NCI-H2227 (cell line): Measurements from ENCODE around the gene CASD1.

ENCODE experiments used
- DNase-seq: peaks from one replicate; lab custom pipeline; 2025; ENCODE audit not compliant: unreplicated experiment; lab: John Stamatoyannopoulos, UW

The CASD1 gene

GRCh38 chr7:94579470-94579869 lies 69.9 kb downstream of the CASD1 start:
- no peak for DNase-seq

- no peak for DNase-seq
Observed at GRCh38 chr7:94580601-94581000, 71.0 kb downstream of the CASD1 start.

GRCh38 chr7:94584113-94584512 lies 74.5 kb downstream of the CASD1 start:
- DNase-seq = no peak

GRCh38 chr7:94588075-94588474 lies 78.5 kb downstream of the CASD1 start:
- no peak for DNase-seq

- no peak for DNase-seq
Observed at GRCh38 chr7:94590526-94591162, 81.0 kb downstream of the CASD1 start.

GRCh38 chr7:94591176-94591575 lies 81.6 kb downstream of the CASD1 start:
- no peak for DNase-seq

- DNase-seq = no peak
Observed at GRCh38 chr7:94594882-94595281, 85.3 kb downstream of the CASD1 start.

- no peak for DNase-seq
Observed at GRCh38 chr7:94595717-94596116, 86.1 kb downstream of the CASD1 start.

- no peak for DNase-seq
Observed at GRCh38 chr7:94600267-94600666, 90.7 kb downstream of the CASD1 start.

GRCh38 chr7:94602181-94602580 lies 92.6 kb downstream of the CASD1 start:
- no peak for DNase-seq

- DNase-seq = no peak
Observed at GRCh38 chr7:94605031-94605430, 95.4 kb downstream of the CASD1 start.
